DOHH2 (cell line): Measurements from ENCODE around the gene CFAP221.

Source experiments
- CTCF ChIP-seq: fragments of 200-600 bp; sonication (generic); IDR thresholded peaks from one replicate; pipeline ENCODE4 v1.5.1; 2014; ENCODE audit warnings: antibody characterized with exemption, mild to moderate bottlenecking, low read depth, low read length; ENCODE audit not compliant: poor library complexity, severe bottlenecking
- EZH2phosphoT487 ChIP-seq: fragments of 200-600 bp; sonication (generic); IDR thresholded peaks from 2 replicates; pipeline ENCODE4 v1.6.1; 2017; ENCODE audit warnings: borderline replicate concordance, mild to moderate bottlenecking, antibody characterized with exemption, low read length, moderate library complexity, mixed read lengths

GRCh38 chr2:119645173-119645855 is 101.1 kb downstream of the CFAP221 start:
- TF ChIP-seq CTCF (no peak), EZH2phosphoT487 (no peak)
